Glutamatergic neuron (in vitro differentiated cells): ENCODE results near the gene DCLK2. TPM values are rescaled to one million over a fixed set of nuclear protein-coding genes. Genes with fewer than 3 reads are reported as not detected.

Experiments used
- DNase-seq: peaks from one replicate; pipeline ENCODE4 v3.0.0; 2022
- H3K27ac Mint-ChIP-seq: one replicate; pipeline ENCODE4 v1.8.0; 2020; ENCODE audit warnings: mild to moderate bottlenecking, mixed read lengths, inconsistent platforms; ENCODE audit not compliant: unreplicated experiment
- H3K27me3 Mint-ChIP-seq: one replicate; pipeline ENCODE4 v1.8.0; 2020; ENCODE audit warnings: mild to moderate bottlenecking, moderate library complexity, mixed read lengths, inconsistent platforms; ENCODE audit not compliant: unreplicated experiment
- H3K36me3 Mint-ChIP-seq: one replicate; pipeline ENCODE4 v1.8.0; 2020; ENCODE audit warnings: mild to moderate bottlenecking, mixed read lengths, inconsistent platforms; ENCODE audit not compliant: unreplicated experiment
- H3K4me1 Mint-ChIP-seq: one replicate; pipeline ENCODE4 v1.8.0; 2020; ENCODE audit warnings: mild to moderate bottlenecking, low read depth, mixed read lengths, inconsistent platforms; ENCODE audit not compliant: unreplicated experiment
- H3K4me3 Mint-ChIP-seq: one replicate; pipeline ENCODE4 v1.8.0; 2020; ENCODE audit warnings: mild to moderate bottlenecking, mixed read lengths, inconsistent platforms; ENCODE audit not compliant: unreplicated experiment
- H3K9me3 Mint-ChIP-seq: one replicate; pipeline ENCODE4 v1.8.0; 2020; ENCODE audit warnings: mild to moderate bottlenecking, moderate library complexity, mixed read lengths, inconsistent platforms; ENCODE audit not compliant: unreplicated experiment
- long read RNA-seq: library from polyadenylated mRNA; unstranded; transcript quantifications from one replicate; pipeline ENCODE4 v2.0.0, GENCODE V29; 2020; ENCODE audit not compliant: unreplicated experiment
- total RNA-seq: library from RNA; stranded (reverse); fragmentation: NEBNext Ultra II Directional; extraction: Animal tissue kit (Norgen Biotek cat#: 25700); gene quantifications from one replicate; pipeline ENCODE4 v1.2.1, GENCODE V29; 2021; ENCODE audit not compliant: unreplicated experiment
- TF ChIP-seq, protein P1 (sequence below): fragments of 200-600 bp; sonication (generic); IDR thresholded peaks from one replicate; pipeline ENCODE4 v1.5.0; 2021; ENCODE audit not compliant: partially characterized antibody, unreplicated experiment

The DCLK2 gene
- 36.8 TPM for total RNA-seq
- long read RNA-seq, partial matches to known transcripts, result 0 of 1 reads
- long read RNA-seq, other reads (novel, unspliced or antisense), result 1 of 1 reads

GRCh38 chr4:150078041-150078578, at the start of gene DCLK2:
Gene DCLK2, plus strand, starts transcription at chr4:150078445. Its CDS starts 583 bp downstream, at chr4:150079028.
- Mint-ChIP-seq H3K36me3 (no peaks in the 10 kb centered on the region), H3K9me3 (peaks cover 10% of the 10 kb centered on the region), H3K4me3 (peak within 1 kb of the TSS; percentile 93), H3K27me3 (peaks cover 6% of the 10 kb centered on the region), H3K27ac (peak within 1 kb of the TSS; percentile 92), H3K4me1 (peaks cover 11% of the 10 kb centered on the region)
- DNase-seq, result peak; percentile 82
- TF ChIP-seq, protein P1, sequence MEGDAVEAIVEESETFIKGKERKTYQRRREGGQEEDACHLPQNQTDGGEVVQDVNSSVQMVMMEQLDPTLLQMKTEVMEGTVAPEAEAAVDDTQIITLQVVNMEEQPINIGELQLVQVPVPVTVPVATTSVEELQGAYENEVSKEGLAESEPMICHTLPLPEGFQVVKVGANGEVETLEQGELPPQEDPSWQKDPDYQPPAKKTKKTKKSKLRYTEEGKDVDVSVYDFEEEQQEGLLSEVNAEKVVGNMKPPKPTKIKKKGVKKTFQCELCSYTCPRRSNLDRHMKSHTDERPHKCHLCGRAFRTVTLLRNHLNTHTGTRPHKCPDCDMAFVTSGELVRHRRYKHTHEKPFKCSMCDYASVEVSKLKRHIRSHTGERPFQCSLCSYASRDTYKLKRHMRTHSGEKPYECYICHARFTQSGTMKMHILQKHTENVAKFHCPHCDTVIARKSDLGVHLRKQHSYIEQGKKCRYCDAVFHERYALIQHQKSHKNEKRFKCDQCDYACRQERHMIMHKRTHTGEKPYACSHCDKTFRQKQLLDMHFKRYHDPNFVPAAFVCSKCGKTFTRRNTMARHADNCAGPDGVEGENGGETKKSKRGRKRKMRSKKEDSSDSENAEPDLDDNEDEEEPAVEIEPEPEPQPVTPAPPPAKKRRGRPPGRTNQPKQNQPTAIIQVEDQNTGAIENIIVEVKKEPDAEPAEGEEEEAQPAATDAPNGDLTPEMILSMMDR, result no peak

DNA sequence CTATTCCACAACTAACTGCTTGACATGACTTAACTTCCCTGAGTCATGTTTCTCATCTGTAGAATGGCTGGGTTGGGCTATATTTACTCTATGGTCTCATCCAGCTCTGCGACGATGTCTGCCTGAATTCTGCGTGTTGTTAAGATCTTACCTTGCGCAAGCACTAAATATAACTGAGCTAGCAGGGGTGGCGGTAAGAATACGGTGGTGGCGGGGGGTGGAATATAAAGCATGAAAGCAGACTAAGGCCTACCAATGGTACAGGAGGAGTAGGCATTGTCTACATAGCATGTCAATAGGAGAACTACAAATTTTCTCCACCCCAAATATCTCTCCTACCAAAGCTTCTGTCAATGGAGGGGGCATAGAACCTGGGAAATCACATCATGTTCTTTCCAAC, 45.7 kb upstream of the DCLK2 start:
- no peak for DNase-seq
- H3K4me1 Mint-ChIP-seq, result no peaks in the 10 kb centered on the region
- peaks cover 4% of the 10 kb centered on the region for H3K9me3 Mint-ChIP-seq
- TF ChIP-seq, protein P1, result no peak
- peaks cover 2% of the 10 kb centered on the region for H3K27me3 Mint-ChIP-seq
- H3K4me3 Mint-ChIP-seq, result no peak overlapping the region
- no peak overlapping the region for H3K27ac Mint-ChIP-seq
- H3K36me3 Mint-ChIP-seq, result peaks cover 11% of the 10 kb centered on the region

DNA sequence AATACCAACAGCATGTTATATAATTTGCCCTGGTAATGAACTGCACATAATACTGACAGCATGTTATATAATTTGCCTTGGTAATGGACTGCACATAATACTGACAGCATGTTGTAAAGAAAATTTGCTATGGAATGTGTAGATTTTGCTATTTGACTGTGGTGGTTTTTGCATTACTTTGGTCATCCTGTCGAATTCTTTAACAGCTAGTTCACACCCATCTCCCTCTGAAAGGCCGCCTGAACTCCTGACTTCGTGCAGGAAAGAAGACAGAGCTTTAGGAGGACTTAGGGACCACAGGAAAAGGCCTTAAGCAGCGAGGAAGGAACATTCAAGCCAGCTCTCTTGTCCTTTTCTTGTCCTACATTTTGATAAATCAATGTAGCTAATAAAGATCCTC, 45.2 kb upstream of the DCLK2 start:
- H3K4me1 Mint-ChIP-seq, result no peaks in the 10 kb centered on the region
- H3K9me3 Mint-ChIP-seq, result peaks cover 2% of the 10 kb centered on the region
- peaks cover 5% of the 10 kb centered on the region for H3K36me3 Mint-ChIP-seq
- no peak overlapping the region for H3K27ac Mint-ChIP-seq
- no peak overlapping the region for H3K4me3 Mint-ChIP-seq
- DNase-seq, result no peak
- H3K27me3 Mint-ChIP-seq, result peaks cover 2% of the 10 kb centered on the region
- TF ChIP-seq, protein P1, result no peak

DNA sequence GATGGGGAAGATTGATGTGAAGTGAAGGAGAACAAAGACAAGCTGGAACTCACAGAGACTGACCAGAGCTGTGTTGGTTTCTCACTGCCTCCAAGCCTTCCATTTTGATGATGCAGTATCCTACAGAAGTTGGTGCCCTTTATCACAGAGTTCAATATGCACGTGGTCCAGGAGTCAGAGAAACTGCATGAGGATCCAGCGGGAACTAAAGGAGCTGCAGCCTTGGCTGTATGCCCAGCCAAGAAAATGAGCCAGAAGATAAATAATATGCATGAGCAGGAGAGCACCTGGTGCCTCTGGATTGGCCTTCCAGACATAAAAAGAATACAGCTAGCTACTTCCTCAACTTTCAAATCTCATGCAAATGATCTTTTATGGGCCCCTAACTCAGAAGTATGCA, 44.3 kb upstream of the DCLK2 start:
- H3K27ac Mint-ChIP-seq, result no peak overlapping the region
- H3K4me1 Mint-ChIP-seq, result peaks cover 2% of the 10 kb centered on the region
- H3K9me3 Mint-ChIP-seq, result peaks cover 2% of the 10 kb centered on the region
- TF ChIP-seq, protein P1, result no peak
- H3K36me3 Mint-ChIP-seq, result peaks cover 5% of the 10 kb centered on the region
- H3K4me3 Mint-ChIP-seq, result no peak overlapping the region
- peaks cover 2% of the 10 kb centered on the region for H3K27me3 Mint-ChIP-seq
- DNase-seq, result no peak

DNA sequence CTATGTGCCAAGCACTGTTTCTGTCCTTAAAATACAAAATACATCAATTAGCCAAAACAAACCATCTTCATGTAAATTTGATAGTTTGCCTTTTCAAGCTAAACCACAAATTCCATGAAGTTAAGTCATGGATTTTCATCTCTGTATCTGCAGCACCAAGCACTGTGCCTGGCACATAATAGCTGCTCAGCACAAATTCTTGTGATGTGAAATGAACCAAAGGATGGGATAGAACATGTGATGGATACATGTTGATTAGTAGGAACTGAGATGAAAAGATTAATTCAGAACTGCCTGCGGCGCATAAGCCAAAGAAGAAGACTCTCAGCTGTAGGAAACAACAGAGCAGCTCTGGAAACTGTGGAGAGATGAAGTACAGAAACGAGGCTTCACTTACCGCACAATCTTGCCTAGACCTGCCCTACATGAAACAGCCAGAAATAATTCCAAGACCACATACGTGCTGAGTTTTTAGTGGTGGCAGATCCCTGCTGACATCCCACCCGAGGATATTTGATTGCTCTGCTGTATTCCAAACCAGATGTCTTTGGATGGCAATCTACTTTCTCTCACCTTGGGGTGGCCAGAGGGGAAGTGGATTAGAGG, 40.9 kb upstream of the DCLK2 start:
- Mint-ChIP-seq H3K27ac (no peak overlapping the region), H3K36me3 (peaks cover 5% of the 10 kb centered on the region), H3K4me1 (peaks cover 13% of the 10 kb centered on the region), H3K27me3 (no peaks in the 10 kb centered on the region), H3K4me3 (no peak overlapping the region), H3K9me3 (peaks cover 2% of the 10 kb centered on the region)
- no peak for DNase-seq
- TF ChIP-seq, protein P1, result no peak
